GM23338 (cell line): ENCODE results near the gene EEF2K. TPM values are rescaled to one million over a fixed set of nuclear protein-coding genes. Genes with fewer than 3 reads are reported as not detected.

Source experiments
- ATAC-seq: fragments of 200-7000 bp; cut with Tn5 transposase; 3 replicates; pipeline ENCODE4 v1.9.1; 2020
- DNase-seq: peaks from one replicate; pipeline ENCODE4 v3.0.0-alpha.2; 2015; ENCODE audit warnings: low spot score
- H2AFZ ChIP-seq: fragments of 200-600 bp; sonication (generic); 2 replicates; pipeline ENCODE4 v1.8.0; 2016; ENCODE audit warnings: antibody characterized with exemption, mild to moderate bottlenecking, moderate library complexity
- H3F3A ChIP-seq: fragments of 200-600 bp; sonication (generic); replicated peaks from 2 replicates; pipeline ENCODE4 v1.8.0; 2017; ENCODE audit warnings: antibody characterized with exemption, mixed run types, low read depth
- H3K27ac ChIP-seq: fragments of 200-600 bp; sonication (generic); 2 replicates; pipeline ENCODE4 v1.6.1; 2016; ENCODE audit warnings: low read depth
- H3K27me3 ChIP-seq: fragments of 200-600 bp; sonication (generic); 2 replicates; pipeline ENCODE4 v1.8.0; 2016; ENCODE audit warnings: mild to moderate bottlenecking, mixed run types, moderate library complexity; ENCODE audit not compliant: insufficient read depth
- H3K36me3 ChIP-seq: fragments of 200-600 bp; sonication (generic); 2 replicates; pipeline ENCODE4 v1.8.0; 2016; ENCODE audit warnings: mild to moderate bottlenecking; ENCODE audit not compliant: insufficient read depth
- H3K4me1 ChIP-seq: fragments of 200-600 bp; sonication (generic); 2 replicates; pipeline ENCODE4 v1.8.0; 2016; ENCODE audit warnings: mild to moderate bottlenecking, moderate library complexity; ENCODE audit not compliant: insufficient read depth
- H3K4me2 ChIP-seq: fragments of 200-600 bp; sonication (generic); 2 replicates; pipeline ENCODE4 v1.7.1; 2017; ENCODE audit warnings: mixed run types
- H3K4me3 ChIP-seq: fragments of 200-600 bp; sonication (generic); 2 replicates; pipeline ENCODE4 v1.6.1; 2016; ENCODE audit warnings: mixed run types
- H3K79me2 ChIP-seq: fragments of 200-600 bp; sonication (generic); replicated peaks from 2 replicates; pipeline ENCODE4 v1.8.0; 2017; ENCODE audit warnings: mild to moderate bottlenecking; ENCODE audit not compliant: insufficient read depth
- H3K9me2 ChIP-seq: fragments of 200-600 bp; sonication (generic); 2 replicates; pipeline ENCODE4 v1.8.0; 2017; ENCODE audit not compliant: insufficient read depth
- H4K20me1 ChIP-seq: fragments of 200-600 bp; sonication (generic); replicated peaks from 2 replicates; pipeline ENCODE4 v1.8.0; 2017; ENCODE audit warnings: mild to moderate bottlenecking; ENCODE audit not compliant: insufficient read depth
- H3K27ac Mint-ChIP-seq: 2 replicates; pipeline ENCODE4 v1.8.0; 2020; ENCODE audit warnings: inconsistent platforms, mild to moderate bottlenecking, moderate library complexity, mixed read lengths
- H3K27me3 Mint-ChIP-seq: 3 replicates; pipeline ENCODE4 v1.8.0; 2022; ENCODE audit warnings: low read depth, mild to moderate bottlenecking, moderate library complexity, mixed read lengths, inconsistent platforms; ENCODE audit not compliant: insufficient read depth, poor library complexity
- H3K36me3 Mint-ChIP-seq: 3 replicates; pipeline ENCODE4 v1.8.0; 2021; ENCODE audit warnings: low read depth, mild to moderate bottlenecking, inconsistent platforms, moderate library complexity, mixed read lengths
- H3K4me1 Mint-ChIP-seq: 3 replicates; pipeline ENCODE4 v1.8.0; 2020; ENCODE audit warnings: mild to moderate bottlenecking, inconsistent platforms, mixed read lengths
- H3K4me3 Mint-ChIP-seq: 3 replicates; pipeline ENCODE4 v1.8.0; 2021; ENCODE audit warnings: moderate library complexity, mild to moderate bottlenecking, inconsistent platforms, mixed read lengths
- H3K9me3 Mint-ChIP-seq: 3 replicates; pipeline ENCODE4 v1.8.0; 2020; ENCODE audit warnings: moderate library complexity, mild to moderate bottlenecking, inconsistent platforms, mixed read lengths
- CREB1 ChIP-seq: fragments of 250-450 bp; sonication (Bioruptor Pico); IDR thresholded peaks from 2 replicates; pipeline ENCODE4 v1.5.0; 2020; ENCODE audit warnings: low read depth, mild to moderate bottlenecking, moderate library complexity
- CTCF ChIP-seq, 2 experiments: fragments of 200-600 bp in 1 of 2; sonication (generic) in 1 of 2; conservative IDR thresholded peaks; 2 replicates each; pipeline versions ENCODE4 v1.5.1 to v1.6.1; 2016 to 2017; ENCODE audit warnings: antibody characterized with exemption in 2 of 2, low read depth in 2 of 2, mild to moderate bottlenecking in 2 of 2, moderate library complexity in 1 of 2
- ETS1 ChIP-seq: IDR thresholded peaks from 2 replicates; pipeline ENCODE4 v1.6.1; 2016; ENCODE audit warnings: antibody characterized with exemption
- EZH2 ChIP-seq: fragments of 200-600 bp; sonication (generic); IDR thresholded peaks from one replicate; pipeline ENCODE4 v1.8.0; 2017; ENCODE audit warnings: antibody characterized with exemption, mild to moderate bottlenecking, low read depth; ENCODE audit not compliant: unreplicated experiment
- EZH2phosphoT487 ChIP-seq: fragments of 200-600 bp; sonication (generic); IDR thresholded peaks from one replicate; pipeline ENCODE4 v1.8.1; 2018; ENCODE audit warnings: antibody characterized with exemption; ENCODE audit not compliant: unreplicated experiment
- JUNB ChIP-seq: IDR thresholded peaks from one replicate; pipeline ENCODE4 v1.6.1; 2016; ENCODE audit warnings: antibody characterized with exemption; ENCODE audit not compliant: unreplicated experiment
- NANOG ChIP-seq: IDR thresholded peaks from 2 replicates; pipeline ENCODE4 v1.6.1; 2016; ENCODE audit warnings: antibody characterized with exemption, borderline replicate concordance
- POLR2AphosphoS5 ChIP-seq: IDR thresholded peaks from 2 replicates; pipeline ENCODE4 v1.6.1; 2016; ENCODE audit warnings: antibody characterized with exemption, low read depth
- REST ChIP-seq: IDR thresholded peaks from one replicate; pipeline ENCODE4 v1.6.1; 2018; ENCODE audit warnings: antibody characterized with exemption; ENCODE audit not compliant: unreplicated experiment
- STAT1 ChIP-seq: IDR thresholded peaks from one replicate; pipeline ENCODE4 v1.6.1; 2016; ENCODE audit warnings: antibody characterized with exemption; ENCODE audit not compliant: unreplicated experiment
- ZNF114 ChIP-seq: fragments of 250-450 bp; sonication (Bioruptor Pico); IDR thresholded peaks from 2 replicates; pipeline ENCODE4 v1.5.0; 2020; ENCODE audit warnings: mild to moderate bottlenecking, moderate library complexity
- ZNF331 ChIP-seq: fragments of 250-450 bp; sonication (Bioruptor Pico); IDR thresholded peaks from 2 replicates; pipeline ENCODE4 v1.5.0; 2020; ENCODE audit warnings: low read depth, mild to moderate bottlenecking, moderate library complexity
- ZNF462 ChIP-seq: fragments of 250-450 bp; sonication (Bioruptor Pico); IDR thresholded peaks from 2 replicates; pipeline ENCODE4 v1.5.0; 2020; ENCODE audit warnings: mild to moderate bottlenecking, moderate library complexity
- polyA plus RNA-seq: library from polyadenylated mRNA; unstranded; fragments of >200 nt; fragmentation: Nextera tagmentation; extraction: Ambion mirVana; gene quantifications from 2 replicates; pipeline ENCODE4 v1.2.1, GENCODE V29; 2016
- total RNA-seq: library from RNA; depleted of rRNA; stranded (reverse); fragments of >200 nt; shearing (Covaris generic); gene quantifications from 2 replicates; pipeline ENCODE4 v1.2.3, GENCODE V29; 2014

Gene EEF2K
- total and polyA plus RNA-seq, 2 experiments from 2014 or later = 5.4 to 23.9 TPM

- ATAC-seq = peak; percentile 64
- Histone ChIP-seq H3K79me2 (peaks cover 55% of the 10 kb centered on the region), H3K4me3 (no peak overlapping the region), H2AFZ (no peak overlapping the region), H3K27ac (no peak overlapping the region), H3K4me2 (no peak overlapping the region), H3K4me1 (no peaks in the 10 kb centered on the region), H3K27me3 (no peaks in the 10 kb centered on the region), H4K20me1 (0 out of 2 replicates have a peak, but pooled peaks cover 4% of the 10 kb centered on the region), H3F3A (no peaks in the 10 kb centered on the region), H3K36me3 (no peaks in the 10 kb centered on the region), H3K9me2 (no peaks in the 10 kb centered on the region)
- H3K27ac Mint-ChIP-seq = no peak overlapping the region
- TF ChIP-seq EZH2 = no peak
- no peak for TF ChIP-seq ZNF331
- no peak for TF ChIP-seq NANOG
- no peak for TF ChIP-seq ETS1
- TF ChIP-seq REST = no peak
- no peak for TF ChIP-seq JUNB
- TF ChIP-seq STAT1 = no peak
- TF ChIP-seq CREB1 (CRISPR knock-in tag) = no peak
- TF ChIP-seq CTCF (conservative IDR thresholded peaks at IDR 0.05; ENCODE audit: low read depth in 2 of 2) = no peak
- no peak for TF ChIP-seq EZH2phosphoT487
- TF ChIP-seq POLR2AphosphoS5 = no peak
- no peak for TF ChIP-seq ZNF462 (CRISPR knock-in tag)
- TF ChIP-seq ZNF114 = no peak
- H3K4me1 Mint-ChIP-seq = no peaks in the 10 kb centered on the region; the same call in 2 of the 3 replicates
- peaks cover 9% of the 10 kb centered on the region for H3K27me3 Mint-ChIP-seq
- no peak overlapping the region for H3K4me3 Mint-ChIP-seq
- H3K36me3 Mint-ChIP-seq = peaks cover 46% of the 10 kb centered on the region
- peak; percentile 48 for DNase-seq
- H3K9me3 Mint-ChIP-seq = peaks cover 4% of the 10 kb centered on the region; the same call in 1 of the 3 replicates
Observed at GRCh38 chr16:22214889-22215288, 8.8 kb downstream of the EEF2K start.
